ENCODE measurements around the gene SLC39A10. TPM values are rescaled to one million over a fixed set of nuclear protein-coding genes. Genes with fewer than 3 reads are reported as not detected.
A peak's percentile ranks its signal among the peaks of the same experiment; 100 is the strongest.

Gene SLC39A10
- total and polyA plus RNA-seq, 9 of the 15 experiments (the other 6 are each of a cell fraction or from before 2014, with no cell fraction given): 12.5 to 40.1 (median 23.1) TPM

DNA sequence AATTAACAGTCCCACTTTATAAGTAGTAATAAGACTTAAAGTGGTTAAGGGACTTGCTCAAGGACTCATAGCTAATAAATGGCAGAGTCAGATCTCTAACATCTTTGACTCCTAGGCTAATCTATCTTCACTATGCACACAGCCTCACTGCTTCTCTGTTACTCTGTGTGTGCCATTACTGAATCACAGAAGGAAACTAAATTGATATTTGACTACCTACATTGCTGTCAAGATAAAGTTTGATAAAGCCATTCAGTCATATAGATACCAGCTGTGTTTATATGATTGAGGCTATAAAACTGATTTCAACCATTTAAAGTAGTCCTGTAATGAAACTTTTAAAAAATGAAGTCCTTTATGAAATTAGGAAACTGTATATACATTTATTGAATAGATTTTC, 10.9 kb downstream of the SLC39A10 start:
- DNase-seq (ENCODE audit: extremely low read depth in 1 of 4, low spot score in 3 of 4) (no peak), ATAC-seq (no peak), FAIRE-seq (no peak)
- Histone ChIP-seq H3K27me3 (ENCODE audit: control insufficient read depth in 2 of 2, insufficient read depth in 2 of 2, low read length in 2 of 2) (no peaks in the 10 kb centered on the region), H4K20me1 (replicated peaks; ENCODE audit: control insufficient read depth, insufficient read depth, low read length) (no peaks in the 10 kb centered on the region), H3K4me2 (ENCODE audit: insufficient read depth, low read length) (no peak overlapping the region), H3K79me2 (ENCODE audit: control insufficient read depth, insufficient read depth, low read length) (peaks cover 76% of the 10 kb centered on the region), H3K9me3 (replicated peaks; ENCODE audit: control insufficient read depth, insufficient read depth, low read depth, low read length) (no peaks in the 10 kb centered on the region), H3K9ac (ENCODE audit: insufficient read depth in 1 of 2, low read depth in 2 of 2, low read length in 2 of 2) (no peak overlapping the region), H3K36me3 (ENCODE audit: control insufficient read depth, insufficient read depth, low read length) (peaks cover 5% of the 10 kb centered on the region; the same call in 2 of the 3 replicates), H2AFZ (ENCODE audit: low read depth, low read length) (no peak overlapping the region), H3K4me3 (no peak overlapping the region), H3K4me1 (replicated peaks in 1 of 2; ENCODE audit: control insufficient read depth in 2 of 2, insufficient read depth in 2 of 2, low read length in 2 of 2) (peaks cover 0 to 1% of the 10 kb centered on the region in 2 experiments; a peak in 3 of 5 replicates), H3K9me1 (ENCODE audit: control insufficient read depth, insufficient read depth, low read length) (no peaks in the 10 kb centered on the region), H3K27ac (ENCODE audit: extremely low read depth, low read depth, low read length) (no peak overlapping the region)
- intact Hi-C loops (cut with micrococcal nuclease): loop anchor here (10.0 kb wide), 1 partner anchor 167 kb away; no protein-coding TSS in a partner anchor
- CTCF ChIA-PET (ENCODE audit: low intra/inter-chr PET ratio): no interaction called here
- in situ Hi-C loops (cut with MboI): loop anchor here (25.0 kb wide), 1 partner anchor 394 kb away; the partner anchor contains the start of gene DNAH7
- POLR2A ChIA-PET: interaction anchor here (0.5 to 1.0 kb wide), 2 partner anchors 9 to 39 kb away, joined by 3 to 4 read pairs; no protein-coding TSS in a partner anchor
- BruUV-seq (replicated peaks): no TSS peak
- TF ChIP-seq CBFA2T3 (IDR thresholded peaks at IDR 0.05) (peak; percentile 27; the same call in 1 of the 2 replicates), ZNF589 (CRISPR knock-in tag; IDR thresholded peaks at IDR 0.05; ENCODE audit: low read depth) (no peak)

DNA sequence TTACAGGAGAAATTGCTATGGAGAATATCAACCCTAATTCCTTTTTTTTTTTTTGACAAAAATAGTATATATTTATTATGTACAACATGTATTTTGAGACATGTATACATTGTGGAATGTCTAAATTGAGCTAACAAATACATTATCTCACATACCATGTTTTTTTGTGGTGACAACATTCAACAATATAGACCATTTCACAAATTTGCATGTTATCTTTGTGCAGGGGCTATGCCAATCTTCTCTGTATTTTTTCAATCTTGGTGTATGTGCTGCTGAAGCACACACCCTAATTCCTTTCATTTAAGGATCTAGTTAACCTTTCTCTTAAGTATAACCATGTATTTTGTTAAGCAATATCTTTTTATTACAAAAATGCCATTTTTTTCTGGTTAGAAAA, 13.2 kb downstream of the SLC39A10 start:
- Histone ChIP-seq H3K4me2 (ENCODE audit: insufficient read depth, low read length) (no peak overlapping the region), H3K9me1 (ENCODE audit: control insufficient read depth, insufficient read depth, low read length) (no peaks in the 10 kb centered on the region), H3K79me2 (ENCODE audit: control insufficient read depth, insufficient read depth, low read length) (peaks cover 62% of the 10 kb centered on the region), H3K9me3 (replicated peaks; ENCODE audit: control insufficient read depth, insufficient read depth, low read depth, low read length) (no peaks in the 10 kb centered on the region), H3K4me3 (no peak overlapping the region), H2AFZ (ENCODE audit: low read depth, low read length) (no peak overlapping the region), H3K4me1 (replicated peaks in 1 of 2; ENCODE audit: control insufficient read depth in 2 of 2, insufficient read depth in 2 of 2, low read length in 2 of 2) (no peaks in the 10 kb centered on the region; a peak in 2 of 5 replicates), H3K27ac (ENCODE audit: extremely low read depth, low read depth, low read length) (no peak overlapping the region), H4K20me1 (replicated peaks; ENCODE audit: control insufficient read depth, insufficient read depth, low read length) (no peaks in the 10 kb centered on the region), H3K36me3 (ENCODE audit: control insufficient read depth, insufficient read depth, low read length) (peaks cover 4% of the 10 kb centered on the region; the same call in 2 of the 3 replicates), H3K27me3 (ENCODE audit: control insufficient read depth in 2 of 2, insufficient read depth in 2 of 2, low read length in 2 of 2) (no peaks in the 10 kb centered on the region), H3K9ac (ENCODE audit: insufficient read depth in 1 of 2, low read depth in 2 of 2, low read length in 2 of 2) (no peak overlapping the region)
- no TSS peak for BruUV-seq (replicated peaks)
- ATAC-seq: 0 out of 3 replicates have a peak, but pooled peaks have one; percentile 25
- ChIA-PET POLR2A (interaction anchor here (0.6 to 1.1 kb wide), 2 partner anchors 13 to 717 kb away, joined by 3 to 4 read pairs; partner anchors contain the start of gene SLC39A10), CTCF (ENCODE audit: low intra/inter-chr PET ratio) (no interaction called here)
- no peak for FAIRE-seq
- no peak for DNase-seq (ENCODE audit: extremely low read depth in 1 of 4, low spot score in 3 of 4)
- in situ Hi-C loops (cut with MboI) (loop anchor here (25.0 kb wide), 1 partner anchor 392 kb away; the partner anchor contains the start of gene DNAH7), intact Hi-C loops (cut with micrococcal nuclease) (no loop called here)
- TF ChIP-seq ZBTB8A (IDR thresholded peaks at IDR 0.05; ENCODE audit: partially characterized antibody): no peak
- TF ChIP-seq TCF3 (CRISPR knock-in tag; IDR thresholded peaks at IDR 0.05): 0 out of 2 replicates have a peak, but pooled peaks have one; percentile 7
- no peak for TF ChIP-seq CSDE1 (IDR thresholded peaks at IDR 0.05)
- no peak for TF ChIP-seq HNRNPK (IDR thresholded peaks at IDR 0.05; ENCODE audit: low read depth, low read length, poor library complexity, severe bottlenecking)

Data from K562 (cell line).